ENCODE data around the gene ABR. TPM values are rescaled to one million over a fixed set of nuclear protein-coding genes. Genes with fewer than 3 reads are reported as not detected.
"Not testable (repeated sequence)": the region's sequence is repeated elsewhere in the genome, so short reads cannot be mapped to it uniquely, and the experiment has no call there.

Gene ABR
- total and polyA plus RNA-seq, 2 of the 8 experiments (the other 6 are each of a cell fraction or from before 2014, with no cell fraction given), result 44.8 to 47.2 TPM

DNA sequence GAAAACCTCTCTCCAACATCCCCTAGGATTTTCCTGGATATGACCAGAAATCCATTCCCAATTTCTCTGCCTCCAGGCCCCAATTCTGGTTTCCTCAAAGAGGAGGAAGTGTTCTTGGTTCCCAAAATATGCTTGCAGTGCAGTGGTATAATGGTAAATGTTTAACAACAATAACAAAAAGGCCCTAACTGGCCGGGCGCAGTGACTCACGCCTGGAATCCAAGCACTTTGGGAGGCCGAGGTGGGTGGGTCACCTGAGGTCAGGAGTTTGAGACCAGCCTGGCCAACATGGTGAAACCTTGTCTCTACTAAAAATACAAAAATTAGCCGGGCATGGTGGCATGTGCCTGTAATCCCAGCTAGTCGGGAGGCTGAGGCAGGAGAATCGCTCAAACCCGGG, 184.5 kb downstream of the ABR start:
- H2BK120ac ChIP-seq (replicated peaks; ENCODE audit: low read depth, low read length); H2BK12ac ChIP-seq (ENCODE audit: low read depth, low read length); H3K27me3 ChIP-seq (replicated peaks in 1 of 4; ENCODE audit: control insufficient read depth in 3 of 4, extremely low read depth in 1 of 4, insufficient read depth in 3 of 4, low read length in 3 of 4); H3K27ac ChIP-seq (ENCODE audit: low read depth, low read length); H4K5ac ChIP-seq (ENCODE audit: insufficient read length, low read depth, low read length); H3K4me1 ChIP-seq (replicated peaks in 1 of 4; ENCODE audit: control insufficient read depth in 3 of 4, insufficient read depth in 4 of 4, low read length in 3 of 4); FAIRE-seq; H3K23me2 ChIP-seq (ENCODE audit: low read depth, low read length); H3K9me3 ChIP-seq (ENCODE audit: insufficient read depth in 2 of 2, low read depth in 1 of 2, low read length in 1 of 2); H2BK15ac ChIP-seq (ENCODE audit: low read length); H2AFZ ChIP-seq (ENCODE audit: low read length); H3K36me3 ChIP-seq (ENCODE audit: control insufficient read depth in 2 of 4, insufficient read depth in 4 of 4, low read length in 3 of 4); POLR2A ChIA-PET (ENCODE audit: partially characterized antibody); H3K4me3 ChIP-seq (ENCODE audit: extremely low read depth in 1 of 4, insufficient read depth in 2 of 4, low read depth in 3 of 4, low read length in 4 of 4); H4K20me1 ChIP-seq (replicated peaks in 1 of 2; ENCODE audit: control insufficient read depth in 1 of 2, insufficient read depth in 2 of 2, low read length in 2 of 2); H4K8ac ChIP-seq (ENCODE audit: extremely low read depth, insufficient read depth, low read length); H4K91ac ChIP-seq (replicated peaks; ENCODE audit: insufficient read length, low read length); H3K23ac ChIP-seq (ENCODE audit: insufficient read length); H2AK5ac ChIP-seq (ENCODE audit: low read depth, low read length); H3K4ac ChIP-seq (replicated peaks; ENCODE audit: insufficient read length, low read depth, low read length); H3K18ac ChIP-seq (ENCODE audit: extremely low read depth, low read length); H3K14ac ChIP-seq (ENCODE audit: insufficient read length); H3K4me2 ChIP-seq (ENCODE audit: insufficient read depth in 1 of 2, low read depth in 2 of 2, low read length in 2 of 2); H3K9ac ChIP-seq (replicated peaks in 1 of 4; ENCODE audit: extremely low read depth in 1 of 4, low read depth in 3 of 4, low read length in 3 of 4); H3K79me1 ChIP-seq (ENCODE audit: low read depth, low read length); DNase-seq (ENCODE audit: low read depth in 1 of 2, low spot score in 2 of 2); H2BK5ac ChIP-seq (ENCODE audit: low read depth, low read length); H2BK20ac ChIP-seq (ENCODE audit: low read length); H3K56ac ChIP-seq (replicated peaks; ENCODE audit: insufficient read length, low read depth, low read length): not testable (repeated sequence)
- WGBS, 2 experiments (ENCODE audit: extremely low coverage in 1 of 2, insufficient coverage in 1 of 2, insufficient read length in 1 of 2, insufficient replicate concordance in 2 of 2, low coverage in 1 of 2, low lambda C conversion rate in 2 of 2, missing lambda C conversion rate in 1 of 2), result 92% methylated on average over 8 of the region's 8 CpGs; no CpG with 5 or more reads in 1 of the 2 experiments
- H3K79me2 ChIP-seq (ENCODE audit: control insufficient read depth in 1 of 2, insufficient read depth in 2 of 2, low read length in 2 of 2), result peaks cover 0 to 13% of the 10 kb centered on the region in 2 experiments; a peak in 2 of 4 replicates
- CTCF ChIA-PET (ENCODE audit: partially characterized antibody), result interaction anchor here (0.9 to 12.7 kb wide), 10 partner anchors 11 to 234 kb away, joined by 3 to 144 read pairs (median 9); no protein-coding TSS in a partner anchor
